Measurements from ENCODE around the gene NDUFB3.
"Not testable (repeated sequence)": the region's sequence is repeated elsewhere in the genome, so short reads cannot be mapped to it uniquely, and the experiment has no call there.

NDUFB3 gene

GRCh38 chr2:201111096-201111495 lies 39.3 kb downstream of the NDUFB3 start:
- H3K9ac ChIP-seq (ENCODE audit: insufficient read length, low read depth) = no peak overlapping the region
- no peaks in the 10 kb centered on the region for H3K9me3 ChIP-seq (ENCODE audit: insufficient read depth, low read length)
- no peak overlapping the region for H3K4me3 ChIP-seq (ENCODE audit: insufficient read length, low read depth)
- H3K27me3 ChIP-seq (ENCODE audit: insufficient read depth, insufficient read length) = no peaks in the 10 kb centered on the region
- peaks cover 3% of the 10 kb centered on the region for H3K4me1 ChIP-seq (ENCODE audit: insufficient read depth, insufficient read length)
- no peaks in the 10 kb centered on the region for H3K36me3 ChIP-seq (ENCODE audit: insufficient read depth, insufficient read length, low read length)
- TF ChIP-seq YY1 (IDR thresholded peaks at IDR 0.05; ENCODE audit: insufficient read depth, insufficient read length) (no peak), SUZ12 (IDR thresholded peaks at IDR 0.05; ENCODE audit: extremely low read depth, insufficient read depth, insufficient read length) (no peak), ZNF274 (IDR thresholded peaks at IDR 0.05; ENCODE audit: low read depth, low read length) (no peak)
- no peak for DNase-seq (ENCODE audit: low read depth, low spot score)

- Histone ChIP-seq H3K9ac (ENCODE audit: insufficient read length, low read depth) (no peak overlapping the region), H3K4me3 (ENCODE audit: insufficient read length, low read depth) (no peak overlapping the region)
- TF ChIP-seq YY1 (IDR thresholded peaks at IDR 0.05; ENCODE audit: insufficient read depth, insufficient read length) (no peak), SUZ12 (IDR thresholded peaks at IDR 0.05; ENCODE audit: extremely low read depth, insufficient read depth, insufficient read length) (no peak), ZNF274 (IDR thresholded peaks at IDR 0.05; ENCODE audit: low read depth, low read length) (no peak)
Observed at GRCh38 chr2:201114350-201114749, 42.5 kb downstream of the NDUFB3 start.

GRCh38 chr2:201114846-201115245 lies 43.0 kb downstream of the NDUFB3 start:
- no peaks in the 10 kb centered on the region for H3K36me3 ChIP-seq (ENCODE audit: insufficient read depth, insufficient read length, low read length)
- H3K27me3 ChIP-seq (ENCODE audit: insufficient read depth, insufficient read length) = no peaks in the 10 kb centered on the region
- H3K4me3 ChIP-seq (ENCODE audit: insufficient read length, low read depth) = no peak overlapping the region
- no peaks in the 10 kb centered on the region for H3K9me3 ChIP-seq (ENCODE audit: insufficient read depth, low read length)
- DNase-seq (ENCODE audit: low read depth, low spot score) = no peak
- H3K4me1 ChIP-seq (ENCODE audit: insufficient read depth, insufficient read length) = peaks cover 3% of the 10 kb centered on the region
- TF ChIP-seq SUZ12 (IDR thresholded peaks at IDR 0.05; ENCODE audit: extremely low read depth, insufficient read depth, insufficient read length) (no peak), YY1 (IDR thresholded peaks at IDR 0.05; ENCODE audit: insufficient read depth, insufficient read length) (no peak), ZNF274 (IDR thresholded peaks at IDR 0.05; ENCODE audit: low read depth, low read length) (no peak)
- H3K9ac ChIP-seq (ENCODE audit: insufficient read length, low read depth) = no peak overlapping the region

More at GRCh38 chr2:201114350-201114749, 42.5 kb downstream of the NDUFB3 start:
- Histone ChIP-seq H3K9me3 (ENCODE audit: insufficient read depth, low read length) (no peaks in the 10 kb centered on the region), H3K4me1 (ENCODE audit: insufficient read depth, insufficient read length) (peaks cover 3% of the 10 kb centered on the region), H3K27me3 (ENCODE audit: insufficient read depth, insufficient read length) (no peaks in the 10 kb centered on the region), H3K36me3 (ENCODE audit: insufficient read depth, insufficient read length, low read length) (no peaks in the 10 kb centered on the region)
- DNase-seq (ENCODE audit: low read depth, low spot score) = no peak

- Histone ChIP-seq H3K4me3 (ENCODE audit: insufficient read length, low read depth) (peak within 1 kb of the TSS; percentile 85), H3K27me3 (ENCODE audit: insufficient read depth, insufficient read length) (no peaks in the 10 kb centered on the region), H3K36me3 (ENCODE audit: insufficient read depth, insufficient read length, low read length) (no peaks in the 10 kb centered on the region), H3K9ac (ENCODE audit: insufficient read length, low read depth) (peak within 1 kb of the TSS; percentile 92), H3K9me3 (ENCODE audit: insufficient read depth, low read length) (no peaks in the 10 kb centered on the region), H3K4me1 (ENCODE audit: insufficient read depth, insufficient read length) (peaks cover 3% of the 10 kb centered on the region)
- no peak for DNase-seq (ENCODE audit: low read depth, low spot score)
- no peak for TF ChIP-seq YY1 (IDR thresholded peaks at IDR 0.05; ENCODE audit: insufficient read depth, insufficient read length)
- no peak for TF ChIP-seq ZNF274 (IDR thresholded peaks at IDR 0.05; ENCODE audit: low read depth, low read length)
- no peak for TF ChIP-seq SUZ12 (IDR thresholded peaks at IDR 0.05; ENCODE audit: extremely low read depth, insufficient read depth, insufficient read length)
Observed at GRCh38 chr2:201116115-201116958, 44.5 kb downstream of the NDUFB3 start, which contains the start of gene CFLAR. Gene CFLAR, plus strand, starts transcription at chr2:201116164. Its CDS starts 13,702 bp downstream, at chr2:201129866.

- Histone ChIP-seq H3K27me3 (ENCODE audit: insufficient read depth, insufficient read length) (no peaks in the 10 kb centered on the region), H3K36me3 (ENCODE audit: insufficient read depth, insufficient read length, low read length) (no peaks in the 10 kb centered on the region), H3K9ac (ENCODE audit: insufficient read length, low read depth) (peak overlapping the region; percentile 92), H3K4me3 (ENCODE audit: insufficient read length, low read depth) (peak overlapping the region; percentile 85), H3K9me3 (ENCODE audit: insufficient read depth, low read length) (no peaks in the 10 kb centered on the region), H3K4me1 (ENCODE audit: insufficient read depth, insufficient read length) (peaks cover 3% of the 10 kb centered on the region)
- TF ChIP-seq ZNF274 (IDR thresholded peaks at IDR 0.05; ENCODE audit: low read depth, low read length) (no peak), YY1 (IDR thresholded peaks at IDR 0.05; ENCODE audit: insufficient read depth, insufficient read length) (no peak), SUZ12 (IDR thresholded peaks at IDR 0.05; ENCODE audit: extremely low read depth, insufficient read depth, insufficient read length) (no peak)
- DNase-seq (ENCODE audit: low read depth, low spot score) = no peak
Observed at GRCh38 chr2:201116959-201117734, 45.3 kb downstream of the NDUFB3 start.

- H3K27me3 ChIP-seq (ENCODE audit: insufficient read depth, insufficient read length); H3K36me3 ChIP-seq (ENCODE audit: insufficient read depth, insufficient read length, low read length); DNase-seq (ENCODE audit: low read depth, low spot score); H3K4me1 ChIP-seq (ENCODE audit: insufficient read depth, insufficient read length); H3K9me3 ChIP-seq (ENCODE audit: insufficient read depth, low read length): not testable (repeated sequence)
- Histone ChIP-seq H3K9ac (ENCODE audit: insufficient read length, low read depth) (peak overlapping the region; percentile 92), H3K4me3 (ENCODE audit: insufficient read length, low read depth) (peak overlapping the region; percentile 85)
Observed at GRCh38 chr2:201117735-201118094, 45.9 kb downstream of the NDUFB3 start.
